ENCODE results near the gene ZNF862. TPM values are rescaled to one million over a fixed set of nuclear protein-coding genes. Genes with fewer than 3 reads are reported as not detected.

The ZNF862 gene
- total RNA-seq, 4 donors from 2014 or later, result 2.9 to 10.7 (median 7.0) TPM

- Histone ChIP-seq H3K4me3 (no peak overlapping the region), H3K36me3 (peaks cover 0 to 7% of the 10 kb centered on the region in 2 donors), H3K27ac (no peak overlapping the region), H3K27me3 (no peaks in the 10 kb centered on the region), H3K9me3 (no peaks in the 10 kb centered on the region), H3K4me1 (no peaks in the 10 kb centered on the region)
- TF ChIP-seq CTCF (IDR thresholded peaks at IDR 0.05 in 4 of 5, conservative IDR thresholded peaks at IDR 0.05 in 1 of 5) (no peak), POLR2A (IDR thresholded peaks at IDR 0.05) (no peak)
- intact Hi-C loops (cut with DNase I; ENCODE audit: low total_unique reads), result no loop called here
- no peak for DNase-seq
- in situ Hi-C loops (cut with MboI; ENCODE audit: low sequenced_read_pairs in 4 of 4), result no loop called here
- ATAC-seq, result no peak
These were observed 17.5 kb downstream of the ZNF862 start for GRCh38 chr7:149855361-149856305.

GRCh38 chr7:149856583-149856982 lies 18.4 kb downstream of the ZNF862 start:
- H3K4me3 ChIP-seq, result no peak overlapping the region
- no peak overlapping the region for H3K27ac ChIP-seq
- in situ Hi-C loops (cut with MboI; ENCODE audit: low sequenced_read_pairs in 4 of 4) (no loop called here), intact Hi-C loops (cut with DNase I; ENCODE audit: low total_unique reads) (no loop called here)
- no peaks in the 10 kb centered on the region for H3K9me3 ChIP-seq
- DNase-seq (no peak), ATAC-seq (no peak)
- no peaks in the 10 kb centered on the region for H3K4me1 ChIP-seq
- H3K36me3 ChIP-seq, result peaks cover 0 to 7% of the 10 kb centered on the region in 2 donors
- no peaks in the 10 kb centered on the region for H3K27me3 ChIP-seq
- TF ChIP-seq POLR2A (IDR thresholded peaks at IDR 0.05) (no peak), CTCF (IDR thresholded peaks at IDR 0.05 in 4 of 5, conservative IDR thresholded peaks at IDR 0.05 in 1 of 5) (no peak)

- Histone ChIP-seq H3K9me3 (no peaks in the 10 kb centered on the region), H3K27ac (no peak overlapping the region), H3K36me3 (peaks cover 0 to 19% of the 10 kb centered on the region in 2 donors), H3K27me3 (no peaks in the 10 kb centered on the region), H3K4me1 (no peaks in the 10 kb centered on the region), H3K4me3 (no peak overlapping the region)
- DNase-seq (no peak), ATAC-seq (no peak)
- in situ Hi-C loops (cut with MboI; ENCODE audit: low sequenced_read_pairs in 4 of 4) (no loop called here), intact Hi-C loops (cut with DNase I; ENCODE audit: low total_unique reads) (no loop called here)
- TF ChIP-seq POLR2A (IDR thresholded peaks at IDR 0.05), result no peak
- TF ChIP-seq CTCF (IDR thresholded peaks at IDR 0.05 in 4 of 5, conservative IDR thresholded peaks at IDR 0.05 in 1 of 5), result no peak
These were observed 21.2 kb downstream of the ZNF862 start for GRCh38 chr7:149859369-149859768.

GRCh38 chr7:149859876-149860275 lies 21.7 kb downstream of the ZNF862 start:
- Histone ChIP-seq H3K36me3 (peaks cover 0 to 22% of the 10 kb centered on the region in 2 donors), H3K27ac (no peak overlapping the region), H3K9me3 (no peaks in the 10 kb centered on the region), H3K4me3 (no peak overlapping the region), H3K27me3 (no peaks in the 10 kb centered on the region), H3K4me1 (no peaks in the 10 kb centered on the region)
- intact Hi-C loops (cut with DNase I; ENCODE audit: low total_unique reads), result no loop called here
- TF ChIP-seq CTCF (IDR thresholded peaks at IDR 0.05 in 4 of 5, conservative IDR thresholded peaks at IDR 0.05 in 1 of 5), result no peak
- TF ChIP-seq POLR2A (IDR thresholded peaks at IDR 0.05), result no peak
- in situ Hi-C loops (cut with MboI; ENCODE audit: low sequenced_read_pairs in 4 of 4), result no loop called here
- no peak for DNase-seq
- no peak for ATAC-seq
